ENCODE data around the gene DNAJC27. TPM values are rescaled to one million over a fixed set of nuclear protein-coding genes. Genes with fewer than 3 reads are reported as not detected.

Gene DNAJC27
- total and polyA plus RNA-seq, 2 of the 13 experiments (the other 11 are each of a cell fraction or from before 2014, with no cell fraction given) = 3.1 to 3.7 TPM

DNA sequence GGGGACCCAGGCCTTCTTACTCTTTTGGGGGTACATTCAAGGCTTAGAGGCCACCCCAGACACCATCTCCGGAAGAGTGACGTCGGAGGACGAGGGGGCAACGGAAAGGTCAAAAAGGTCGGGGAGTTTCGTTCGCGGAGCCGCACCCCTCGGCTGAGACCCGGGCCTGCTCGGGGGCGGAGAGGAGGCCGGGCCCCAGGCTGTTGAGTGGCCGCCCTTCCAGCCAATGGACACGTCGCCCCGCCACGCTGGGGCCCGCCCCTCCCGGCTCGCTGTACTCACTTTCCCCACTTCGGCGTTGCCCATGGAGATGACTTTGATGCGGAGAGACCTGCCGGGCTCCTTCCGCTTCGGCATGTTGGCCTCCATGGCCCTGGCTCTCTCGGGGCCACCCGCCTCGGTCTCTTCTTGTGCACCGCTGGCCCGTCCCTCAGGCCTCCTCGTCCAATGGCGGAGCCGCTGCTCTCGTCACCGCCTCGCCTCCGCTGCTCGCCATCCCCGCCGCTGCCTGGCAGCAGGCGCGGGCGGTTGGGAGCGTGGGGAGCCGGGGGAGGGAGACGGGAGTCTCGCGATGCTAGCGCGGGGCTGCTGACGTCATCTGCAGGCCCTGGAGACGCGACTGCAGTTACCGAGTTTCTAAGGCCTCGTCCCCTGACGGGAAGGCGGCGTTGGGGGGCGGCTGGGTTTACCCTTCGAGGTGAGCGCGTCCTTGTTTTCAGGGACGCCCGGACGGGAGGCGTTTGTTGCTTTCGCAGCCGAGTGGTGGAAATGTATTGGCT lies at the start of gene DNAJC27 (continued):
- TF ChIP-seq, protein P1, sequence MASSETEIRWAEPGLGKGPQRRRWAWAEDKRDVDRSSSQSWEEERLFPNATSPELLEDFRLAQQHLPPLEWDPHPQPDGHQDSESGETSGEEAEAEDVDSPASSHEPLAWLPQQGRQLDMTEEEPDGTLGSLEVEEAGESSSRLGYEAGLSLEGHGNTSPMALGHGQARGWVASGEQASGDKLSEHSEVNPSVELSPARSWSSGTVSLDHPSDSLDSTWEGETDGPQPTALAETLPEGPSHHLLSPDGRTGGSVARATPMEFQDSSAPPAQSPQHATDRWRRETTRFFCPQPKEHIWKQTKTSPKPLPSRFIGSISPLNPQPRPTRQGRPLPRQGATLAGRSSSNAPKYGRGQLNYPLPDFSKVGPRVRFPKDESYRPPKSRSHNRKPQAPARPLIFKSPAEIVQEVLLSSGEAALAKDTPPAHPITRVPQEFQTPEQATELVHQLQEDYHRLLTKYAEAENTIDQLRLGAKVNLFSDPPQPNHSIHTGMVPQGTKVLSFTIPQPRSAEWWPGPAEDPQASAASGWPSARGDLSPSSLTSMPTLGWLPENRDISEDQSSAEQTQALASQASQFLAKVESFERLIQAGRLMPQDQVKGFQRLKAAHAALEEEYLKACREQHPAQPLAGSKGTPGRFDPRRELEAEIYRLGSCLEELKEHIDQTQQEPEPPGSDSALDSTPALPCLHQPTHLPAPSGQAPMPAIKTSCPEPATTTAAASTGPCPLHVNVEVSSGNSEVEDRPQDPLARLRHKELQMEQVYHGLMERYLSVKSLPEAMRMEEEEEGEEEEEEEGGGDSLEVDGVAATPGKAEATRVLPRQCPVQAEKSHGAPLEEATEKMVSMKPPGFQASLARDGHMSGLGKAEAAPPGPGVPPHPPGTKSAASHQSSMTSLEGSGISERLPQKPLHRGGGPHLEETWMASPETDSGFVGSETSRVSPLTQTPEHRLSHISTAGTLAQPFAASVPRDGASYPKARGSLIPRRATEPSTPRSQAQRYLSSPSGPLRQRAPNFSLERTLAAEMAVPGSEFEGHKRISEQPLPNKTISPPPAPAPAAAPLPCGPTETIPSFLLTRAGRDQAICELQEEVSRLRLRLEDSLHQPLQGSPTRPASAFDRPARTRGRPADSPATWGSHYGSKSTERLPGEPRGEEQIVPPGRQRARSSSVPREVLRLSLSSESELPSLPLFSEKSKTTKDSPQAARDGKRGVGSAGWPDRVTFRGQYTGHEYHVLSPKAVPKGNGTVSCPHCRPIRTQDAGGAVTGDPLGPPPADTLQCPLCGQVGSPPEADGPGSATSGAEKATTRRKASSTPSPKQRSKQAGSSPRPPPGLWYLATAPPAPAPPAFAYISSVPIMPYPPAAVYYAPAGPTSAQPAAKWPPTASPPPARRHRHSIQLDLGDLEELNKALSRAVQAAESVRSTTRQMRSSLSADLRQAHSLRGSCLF (CRISPR knock-in tag; IDR thresholded peaks at IDR 0.05; ENCODE audit: borderline replicate concordance) = no peak; the same call in 1 of the 2 replicates
- peak; percentile 69; the same call in 1 of the 2 replicates for TF ChIP-seq ZBTB20 (CRISPR knock-in tag; IDR thresholded peaks at IDR 0.05; ENCODE audit: borderline replicate concordance, low read depth)
- TF ChIP-seq ZMYM4 (CRISPR knock-in tag; IDR thresholded peaks at IDR 0.05) = peak; percentile 96
- peak; percentile 26; the same call in 1 of the 2 replicates for TF ChIP-seq ZNF121 (CRISPR knock-in tag; IDR thresholded peaks at IDR 0.05)
- peak; percentile 64 for TF ChIP-seq ZC3H4 (CRISPR knock-in tag; IDR thresholded peaks at IDR 0.05; ENCODE audit: borderline replicate concordance)
- peak; percentile 86 for TF ChIP-seq ELF3 (CRISPR knock-in tag; IDR thresholded peaks at IDR 0.05)
- TF ChIP-seq BRF2 (CRISPR knock-in tag; IDR thresholded peaks at IDR 0.05) = peak; percentile 78; the same call in 1 of the 2 replicates
- 0 out of 2 replicates have a peak, but pooled peaks have one; percentile 78 for TF ChIP-seq ZNF234 (CRISPR knock-in tag; conservative IDR thresholded peaks at IDR 0.05)
- TF ChIP-seq ZNF644 (CRISPR knock-in tag; IDR thresholded peaks at IDR 0.05; ENCODE audit: low read depth) = peak; percentile 54; the same call in 1 of the 2 replicates
- peak; percentile 86 for TF ChIP-seq YY1 (IDR thresholded peaks at IDR 0.05; ENCODE audit: insufficient read depth, insufficient replicate concordance, low read depth, low read length)
- peak; percentile 93 for TF ChIP-seq KAT8 (CRISPR knock-in tag; IDR thresholded peaks at IDR 0.05)
- TF ChIP-seq ZMAT3 (CRISPR knock-in tag; conservative IDR thresholded peaks at IDR 0.05) = peak; percentile 95
- no peak for TF ChIP-seq TBP (CRISPR knock-in tag; IDR thresholded peaks at IDR 0.05)
- peak; percentile 92 for TF ChIP-seq IRF2 (CRISPR knock-in tag; IDR thresholded peaks at IDR 0.05)
- TF ChIP-seq, protein P2, sequence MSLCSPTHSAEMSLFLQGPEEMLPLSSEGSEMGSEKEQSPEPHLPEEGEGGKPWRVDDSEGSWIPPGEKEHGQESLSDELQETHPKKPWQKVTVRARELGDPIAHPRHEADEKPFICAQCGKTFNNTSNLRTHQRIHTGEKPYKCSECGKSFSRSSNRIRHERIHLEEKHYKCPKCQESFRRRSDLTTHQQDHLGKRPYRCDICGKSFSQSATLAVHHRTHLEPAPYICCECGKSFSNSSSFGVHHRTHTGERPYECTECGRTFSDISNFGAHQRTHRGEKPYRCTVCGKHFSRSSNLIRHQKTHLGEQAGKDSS (CRISPR knock-in tag; IDR thresholded peaks at IDR 0.05; ENCODE audit: borderline replicate concordance, low read depth) = no peak; the same call in 1 of the 2 replicates
- peak; percentile 59 for TF ChIP-seq RARA (CRISPR knock-in tag; IDR thresholded peaks at IDR 0.05)
- TF ChIP-seq SPEN (CRISPR knock-in tag; IDR thresholded peaks at IDR 0.05; ENCODE audit: low read depth) = peak; percentile 97
- TF ChIP-seq U2AF1 (optimal IDR thresholded peaks at IDR 0.05; ENCODE audit: low read depth, low read length) = peak; percentile 28
- no peak for TF ChIP-seq CCAR2 (optimal IDR thresholded peaks at IDR 0.05; ENCODE audit: low read depth, low read length)
